DMS79 treated with DMSO at 0.1 percent for 48 hours (cell line): Measurements from ENCODE around the gene DCLK3.
A peak's percentile ranks its signal among the peaks of the same experiment; 100 is the strongest.

Experiments used
- DNase-seq: peaks from one replicate; lab custom pipeline; 2025; lab: John Stamatoyannopoulos, UW

The DCLK3 gene

DNA sequence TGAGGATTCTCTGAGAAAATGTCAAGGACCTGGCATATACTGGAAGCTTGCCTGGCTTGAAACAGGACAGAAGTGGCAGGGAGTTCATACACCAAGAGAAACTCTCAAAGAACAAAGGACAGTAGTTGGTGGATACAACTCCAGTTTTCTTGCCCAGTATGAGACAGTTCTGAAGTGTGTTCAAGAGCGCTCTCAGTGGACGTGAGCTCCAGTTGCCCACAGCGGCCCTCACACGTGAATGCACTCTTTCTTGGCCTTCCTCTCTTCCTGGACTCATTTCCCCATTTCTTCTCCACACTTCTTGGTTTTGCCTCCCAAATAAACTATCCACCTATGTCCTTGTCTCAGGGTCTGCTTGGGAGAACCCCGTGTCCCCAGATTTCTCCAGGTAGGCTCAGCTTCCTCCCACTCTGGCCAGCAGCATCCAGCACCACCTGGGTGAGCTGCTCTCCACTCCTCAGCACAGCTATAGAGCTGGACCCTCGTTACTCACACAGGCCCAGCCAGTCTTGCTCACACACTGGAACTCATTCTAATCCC, 54.5 kb downstream of the DCLK3 start:
- no peak for DNase-seq

DNA sequence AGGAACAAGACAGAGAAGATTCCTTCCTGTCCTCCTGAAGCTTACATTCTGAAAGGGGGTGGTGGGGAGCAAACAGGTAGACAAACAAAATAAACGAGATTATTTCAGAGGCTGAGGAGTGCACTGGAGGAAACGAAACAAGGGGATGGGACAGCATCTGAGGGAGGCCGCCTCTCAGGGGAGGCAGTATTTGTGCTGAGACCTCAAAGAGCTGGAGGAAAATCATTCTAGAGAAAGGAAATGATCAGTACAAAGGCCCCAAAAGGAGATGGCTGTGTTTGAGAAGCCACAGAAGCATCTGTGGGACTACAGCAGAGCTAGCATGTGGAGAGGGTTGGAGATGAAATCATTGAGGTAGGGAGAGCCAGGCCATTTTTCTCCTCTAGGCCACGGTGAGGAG, 55.1 kb downstream of the DCLK3 start:
- no peak for DNase-seq

DNA sequence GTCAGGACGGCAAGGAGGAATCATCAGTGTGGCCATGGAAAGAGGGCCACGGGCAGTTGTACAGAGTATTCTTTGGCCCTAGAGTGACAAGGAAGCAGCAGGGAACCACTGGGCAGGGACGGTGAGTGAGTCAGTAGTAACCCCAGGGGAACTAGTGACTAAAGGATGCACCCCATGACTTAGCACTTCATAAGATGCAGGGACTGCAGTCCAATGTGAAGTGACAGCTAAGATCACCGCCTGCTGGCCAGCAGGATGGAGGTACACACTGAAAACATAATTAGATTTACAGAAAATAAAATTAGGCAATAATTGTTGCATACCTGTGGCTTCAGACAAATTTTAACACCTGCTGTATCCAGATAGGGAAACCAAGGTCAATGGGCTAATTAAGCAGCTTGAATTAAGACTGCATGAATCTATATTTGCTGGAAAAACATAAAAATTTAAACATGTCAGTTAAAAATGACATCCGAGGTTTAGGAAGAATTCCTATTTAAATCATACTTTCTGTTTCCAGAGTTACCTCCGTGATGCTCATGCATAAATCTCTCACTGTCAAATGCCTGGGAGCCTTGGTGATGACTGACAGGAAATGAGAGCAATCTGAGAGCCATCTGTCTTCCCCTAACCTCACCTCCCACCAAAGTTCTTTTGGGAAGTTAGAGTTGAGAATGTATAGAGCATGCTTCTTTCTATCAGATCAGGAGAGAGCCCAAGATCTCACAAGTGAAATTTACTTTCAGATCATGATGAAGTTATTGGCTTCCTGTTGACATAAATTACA, 56.5 kb downstream of the DCLK3 start:
- no peak for DNase-seq

DNA sequence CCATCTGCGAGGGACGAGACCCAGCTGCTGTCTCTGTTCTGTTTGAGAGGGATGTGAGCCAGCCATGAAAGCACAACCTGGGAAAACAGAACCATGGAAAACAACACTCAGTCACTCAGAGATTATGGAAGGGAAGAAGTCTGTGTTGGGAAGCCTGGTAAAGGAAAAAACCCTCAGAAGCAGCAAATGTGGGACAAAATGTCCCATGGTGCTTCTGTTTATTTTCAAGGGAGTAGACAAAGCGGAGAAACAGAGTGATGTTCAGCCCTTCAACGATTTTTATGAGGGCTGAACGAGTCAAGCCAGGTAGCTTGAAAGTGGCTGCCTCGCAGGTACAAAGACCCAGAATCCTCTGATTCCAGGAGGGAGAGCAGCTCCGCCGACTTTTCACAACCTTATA, 59.3 kb downstream of the DCLK3 start:
- no peak for DNase-seq

DNA sequence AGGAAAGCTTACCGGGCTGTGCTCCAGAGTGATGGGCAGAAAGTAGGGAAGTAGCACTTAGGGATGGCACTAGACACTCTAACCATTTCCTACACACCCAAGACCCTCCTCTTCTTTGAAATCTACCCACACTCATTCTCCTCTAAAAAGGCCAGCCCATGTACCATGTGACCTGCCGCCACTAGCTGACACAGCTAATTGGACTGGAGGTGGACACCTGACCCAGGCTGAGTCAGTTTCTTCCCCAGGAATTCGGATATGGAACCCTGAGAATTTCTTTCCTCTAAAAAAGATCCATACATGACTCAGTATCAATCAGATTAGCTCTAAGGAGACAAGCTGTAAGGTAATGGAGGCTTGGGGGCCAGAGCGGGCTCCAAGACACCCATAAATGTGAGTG, 60.1 kb downstream of the DCLK3 start:
- DNase-seq = no peak

DNA sequence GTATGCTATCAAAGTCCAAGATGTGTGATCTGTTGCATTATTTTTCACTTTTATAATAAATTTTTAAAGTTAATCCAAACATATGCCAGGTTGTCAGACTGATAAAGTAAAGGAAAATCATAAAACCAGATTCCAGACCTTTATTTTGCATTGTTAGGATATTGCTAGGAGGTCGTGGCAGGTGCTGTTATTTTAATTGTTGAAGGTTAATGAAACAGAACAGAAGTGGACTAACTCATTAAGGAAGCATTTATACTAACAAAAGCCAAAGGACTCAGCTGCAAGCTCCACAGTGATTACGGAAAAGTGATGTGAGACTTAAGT, 63.1 kb downstream of the DCLK3 start:
- peak; percentile 65 for DNase-seq

DNA sequence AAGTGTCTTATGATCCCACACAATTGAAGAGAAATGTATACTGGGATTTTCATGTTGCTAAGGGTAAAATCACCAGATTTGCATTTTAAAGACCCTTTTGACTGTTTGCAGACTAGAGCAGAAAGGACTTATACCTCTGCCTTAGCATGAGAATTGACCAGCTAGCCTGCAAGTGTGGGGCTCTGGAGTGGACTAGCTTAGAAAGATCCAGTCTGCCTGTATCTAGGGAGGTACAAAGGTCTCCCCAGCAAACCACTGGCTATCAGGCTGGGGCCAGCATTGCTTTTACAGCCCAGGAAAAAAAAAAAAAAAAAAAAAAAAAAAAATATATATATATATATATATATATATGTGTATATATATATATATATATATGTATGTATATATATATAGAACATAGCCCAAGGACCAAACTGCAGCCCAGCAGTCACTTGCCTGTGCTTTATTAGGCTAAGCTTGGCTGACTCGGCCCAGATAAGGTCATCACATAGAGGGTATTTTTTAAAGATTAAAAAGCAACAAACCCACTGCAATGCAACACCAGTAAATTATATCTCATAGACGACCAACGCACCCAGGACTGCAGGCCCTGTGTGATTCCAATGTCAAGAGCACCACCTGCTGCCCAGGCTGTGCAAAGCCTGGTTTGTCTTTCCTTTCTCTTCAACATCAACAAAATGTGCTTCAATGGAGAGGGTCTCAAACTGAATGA, 63.7 kb downstream of the DCLK3 start:
- peak; percentile 65 for DNase-seq

DNA sequence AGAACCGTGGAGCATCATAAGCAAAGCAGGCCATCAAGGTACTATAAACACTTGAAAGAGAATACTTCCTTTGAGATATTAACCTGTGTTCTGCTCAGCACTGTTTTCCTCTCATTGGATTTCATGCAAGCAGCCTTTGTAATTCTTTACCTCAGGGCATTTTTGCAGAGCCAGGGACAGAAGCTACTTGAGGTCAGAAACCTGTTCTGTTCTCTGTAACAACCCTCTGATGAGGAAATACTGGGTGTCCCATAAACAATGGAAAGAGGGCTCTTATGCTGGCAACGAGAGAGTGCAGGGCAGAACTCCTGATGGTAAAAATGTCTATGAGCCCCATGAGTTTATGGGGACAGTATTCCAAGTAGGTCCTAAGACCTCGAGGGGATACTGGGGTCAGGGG, 66.0 kb downstream of the DCLK3 start:
- DNase-seq = peak; percentile 19

DNA sequence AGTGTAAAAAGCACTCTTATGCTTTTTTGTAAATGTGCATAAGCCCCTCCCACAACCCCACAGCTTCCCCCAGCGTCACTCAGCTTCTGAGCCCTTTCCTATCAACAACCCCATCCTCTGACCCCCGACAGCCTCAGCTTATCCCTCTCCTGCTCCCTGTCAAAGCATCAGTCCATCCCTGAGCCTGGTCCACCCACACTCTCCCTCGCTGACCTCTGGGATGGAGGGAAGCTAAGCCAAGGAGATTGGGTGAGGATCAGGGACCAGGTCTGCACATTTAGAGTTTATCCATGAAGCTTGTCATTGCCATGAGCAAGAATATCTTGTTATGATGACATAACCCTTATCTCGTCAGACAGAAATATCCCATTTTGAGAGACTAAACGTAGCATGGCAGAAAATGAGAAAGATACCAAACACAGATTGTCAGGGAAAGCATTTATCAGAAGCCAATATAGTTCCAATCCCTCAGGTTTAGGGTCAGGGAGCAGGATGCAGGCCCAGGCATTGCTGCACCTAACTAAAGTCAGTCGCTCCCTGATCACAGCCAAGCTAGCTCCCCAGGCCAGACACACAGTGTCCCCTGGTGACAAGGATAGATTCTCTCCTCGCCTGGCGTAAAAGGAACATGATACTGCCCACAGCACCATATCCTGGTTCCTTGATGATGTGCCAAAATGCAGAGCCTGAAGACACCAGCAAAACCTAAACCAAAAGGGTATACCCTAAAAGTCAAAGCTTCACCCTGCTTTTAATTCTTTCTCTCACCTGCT, 66.9 kb downstream of the DCLK3 start:
- no peak for DNase-seq

DNA sequence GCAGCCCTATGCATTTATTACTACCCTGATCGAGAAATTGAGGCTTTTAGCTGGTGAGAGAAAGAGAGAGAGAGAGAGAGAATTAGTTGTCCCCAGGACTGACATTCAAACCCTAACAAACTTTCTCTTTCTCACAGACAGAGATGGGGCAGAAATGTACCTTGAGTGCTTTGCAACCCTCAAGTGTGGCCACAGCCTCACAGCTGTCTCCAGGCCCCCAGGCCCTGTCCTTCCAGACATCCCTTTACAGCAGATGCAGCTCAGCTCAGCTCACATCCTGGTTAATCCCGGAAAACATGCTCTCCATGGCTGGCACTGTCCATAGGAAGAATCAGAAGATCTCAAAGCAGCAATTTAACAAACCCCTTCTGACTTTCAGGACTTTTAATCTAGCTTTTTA, 67.6 kb downstream of the DCLK3 start:
- DNase-seq = no peak

DNA sequence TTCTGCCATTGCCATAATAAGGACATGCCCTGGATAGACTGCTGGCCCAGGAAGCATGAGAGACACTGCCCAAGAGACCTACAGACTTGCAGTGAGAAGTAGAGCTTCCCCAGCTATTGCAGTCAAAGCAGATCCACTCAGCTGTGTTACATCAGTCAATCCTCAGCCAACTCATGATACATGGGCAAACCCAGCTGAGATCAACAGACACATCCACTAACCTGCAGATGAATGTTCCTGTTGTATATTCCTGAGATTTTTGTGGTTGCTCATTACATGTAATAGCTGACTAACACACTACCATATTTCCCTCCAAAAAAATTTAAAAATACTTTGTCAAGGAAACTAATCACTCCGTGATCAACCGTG, 68.6 kb downstream of the DCLK3 start:
- DNase-seq = no peak

DNA sequence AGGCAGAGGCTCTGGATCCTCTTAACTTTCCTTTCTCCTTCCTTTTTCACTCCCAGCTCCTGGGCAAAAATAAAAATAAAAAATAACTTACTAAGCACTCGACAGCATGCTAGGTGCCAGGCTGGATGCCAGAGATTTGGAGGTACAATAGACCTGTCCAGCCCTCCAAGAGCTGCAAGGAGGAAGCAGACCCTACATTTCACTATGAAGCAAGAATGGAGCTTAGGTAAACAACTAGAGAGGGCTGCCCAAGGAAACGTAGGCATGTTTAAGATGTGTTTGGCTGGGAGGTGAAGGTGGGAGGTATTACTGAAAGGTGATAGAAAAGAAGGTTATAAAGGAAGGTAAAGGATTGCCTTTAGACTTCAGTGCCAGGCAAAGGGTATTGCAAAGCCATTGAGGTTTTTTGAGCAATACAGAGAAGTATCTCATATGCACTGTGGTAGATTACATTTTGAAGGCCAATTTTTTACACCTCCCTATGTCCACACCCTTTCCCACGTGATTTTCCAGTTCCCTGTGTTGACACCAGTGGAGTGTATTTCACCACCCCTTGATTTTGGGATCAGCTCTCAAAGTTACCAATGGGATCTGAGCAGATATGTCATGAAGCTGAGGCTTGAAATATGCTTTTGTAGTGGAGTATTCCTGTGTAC, 69.1 kb downstream of the DCLK3 start:
- no peak for DNase-seq

DNA sequence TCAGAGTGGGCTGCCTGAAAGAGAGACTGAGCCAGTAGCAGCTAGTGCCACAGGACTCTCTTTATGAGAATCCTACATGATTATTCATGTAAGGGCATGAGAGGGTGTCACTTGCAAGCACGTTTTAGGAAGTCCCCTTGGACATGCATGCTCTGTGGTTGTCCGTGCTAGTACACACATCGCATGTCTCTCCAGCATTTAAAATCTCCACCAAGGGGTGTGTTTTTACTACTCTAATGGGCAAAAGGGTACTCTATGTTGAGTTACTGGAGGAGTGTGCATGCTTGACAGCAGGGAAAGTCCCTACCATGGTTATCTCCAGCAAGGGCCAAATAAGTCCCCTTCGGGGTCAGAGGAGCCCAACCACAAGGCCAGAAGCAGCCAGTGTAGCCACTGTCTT, 70.7 kb downstream of the DCLK3 start:
- no peak for DNase-seq

DNA sequence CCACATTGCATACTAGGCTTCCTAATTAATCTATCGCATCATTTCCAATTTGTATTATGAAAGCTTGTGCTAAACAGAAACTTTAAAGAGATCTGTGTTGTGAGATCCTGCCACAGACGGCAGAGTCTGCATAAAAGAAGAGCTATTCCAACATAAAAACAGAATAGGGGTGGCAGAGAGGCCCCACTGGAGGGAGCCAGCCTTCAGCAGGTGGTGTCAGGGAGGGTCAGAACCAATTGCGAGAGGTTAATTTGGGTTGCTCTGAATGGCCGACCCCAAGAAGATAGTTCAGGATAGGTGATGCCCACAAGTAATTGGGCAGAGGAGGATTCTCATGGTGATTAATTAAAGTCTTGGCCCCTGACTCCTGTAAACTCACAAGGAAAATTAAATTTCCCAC, 74.8 kb downstream of the DCLK3 start:
- DNase-seq = no peak

DNA sequence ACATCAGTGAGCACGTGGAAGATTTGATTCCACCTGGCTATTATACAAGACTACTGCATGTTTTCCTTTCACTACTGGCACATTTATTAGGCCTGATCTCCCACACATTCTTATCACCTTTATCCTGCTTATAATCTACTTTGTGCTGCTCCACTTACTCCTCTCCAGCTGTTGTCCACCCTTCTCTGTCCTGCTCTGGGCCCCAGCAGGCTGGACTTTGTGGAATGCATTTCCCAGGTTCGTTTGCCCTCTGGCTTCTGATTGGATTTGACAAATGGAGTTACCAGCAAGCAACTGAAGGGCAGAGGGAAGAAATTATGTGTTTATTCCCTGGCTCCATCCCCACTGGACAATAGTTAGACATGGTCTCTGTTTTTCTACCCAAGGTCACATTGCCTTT, 75.5 kb downstream of the DCLK3 start:
- DNase-seq = no peak

DNA sequence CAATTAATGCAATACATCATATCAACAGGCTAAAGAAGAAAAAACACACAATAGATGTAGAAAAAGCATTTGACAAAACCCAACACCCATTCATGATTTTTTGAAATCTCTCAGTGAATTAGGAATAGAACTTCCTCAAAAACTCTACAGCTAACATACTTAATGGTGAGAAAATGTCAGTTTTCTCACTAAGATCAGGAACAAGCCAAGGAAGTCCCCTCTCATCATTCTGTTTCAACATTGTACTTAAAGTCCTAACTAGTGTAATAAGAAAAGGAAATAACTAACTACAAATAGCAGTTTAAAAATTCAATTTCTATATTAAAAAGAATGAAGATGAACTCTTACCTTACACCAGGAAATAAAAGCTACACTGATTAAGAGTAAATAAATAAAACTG, 77.8 kb downstream of the DCLK3 start:
- no peak for DNase-seq

DNA sequence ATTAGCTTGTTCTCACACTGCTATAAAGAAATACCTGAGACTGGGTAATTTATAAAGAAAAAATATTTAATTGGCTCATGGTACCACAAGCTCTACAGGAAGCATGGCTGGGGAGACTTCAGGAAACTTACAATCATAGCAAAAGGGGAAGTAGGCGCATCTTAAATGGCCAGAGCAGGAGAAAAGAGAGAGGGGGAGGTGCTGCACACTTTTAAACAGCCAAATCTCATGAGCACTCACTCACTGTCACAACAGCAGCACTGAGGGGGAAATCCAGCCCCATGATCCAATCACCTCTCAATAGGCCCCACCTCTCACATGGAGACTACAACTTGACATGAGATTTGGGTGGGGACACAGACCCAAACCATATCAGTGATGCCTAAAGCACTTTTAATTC, 82.5 kb downstream of the DCLK3 start:
- DNase-seq = no peak

DNA sequence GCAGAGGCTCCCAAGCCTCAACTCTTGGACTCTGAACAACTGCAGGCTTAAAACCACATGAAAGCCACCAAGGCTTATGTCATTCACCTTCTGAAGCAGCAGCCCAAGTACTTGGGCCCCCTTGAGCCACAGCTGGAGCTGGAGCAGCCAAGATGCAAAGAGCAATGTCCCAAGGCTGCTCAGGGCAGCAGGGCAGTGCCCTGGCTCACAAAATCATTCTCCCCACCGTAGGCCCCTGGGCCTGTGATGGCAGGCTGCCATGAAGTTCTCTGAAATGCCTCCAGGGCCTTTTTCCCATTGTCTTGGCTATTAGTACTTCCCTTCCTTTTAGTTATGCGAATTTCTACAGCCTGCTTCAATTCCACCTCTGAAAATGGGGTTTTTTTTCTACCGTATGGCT, 83.4 kb downstream of the DCLK3 start:
- no peak for DNase-seq

DNA sequence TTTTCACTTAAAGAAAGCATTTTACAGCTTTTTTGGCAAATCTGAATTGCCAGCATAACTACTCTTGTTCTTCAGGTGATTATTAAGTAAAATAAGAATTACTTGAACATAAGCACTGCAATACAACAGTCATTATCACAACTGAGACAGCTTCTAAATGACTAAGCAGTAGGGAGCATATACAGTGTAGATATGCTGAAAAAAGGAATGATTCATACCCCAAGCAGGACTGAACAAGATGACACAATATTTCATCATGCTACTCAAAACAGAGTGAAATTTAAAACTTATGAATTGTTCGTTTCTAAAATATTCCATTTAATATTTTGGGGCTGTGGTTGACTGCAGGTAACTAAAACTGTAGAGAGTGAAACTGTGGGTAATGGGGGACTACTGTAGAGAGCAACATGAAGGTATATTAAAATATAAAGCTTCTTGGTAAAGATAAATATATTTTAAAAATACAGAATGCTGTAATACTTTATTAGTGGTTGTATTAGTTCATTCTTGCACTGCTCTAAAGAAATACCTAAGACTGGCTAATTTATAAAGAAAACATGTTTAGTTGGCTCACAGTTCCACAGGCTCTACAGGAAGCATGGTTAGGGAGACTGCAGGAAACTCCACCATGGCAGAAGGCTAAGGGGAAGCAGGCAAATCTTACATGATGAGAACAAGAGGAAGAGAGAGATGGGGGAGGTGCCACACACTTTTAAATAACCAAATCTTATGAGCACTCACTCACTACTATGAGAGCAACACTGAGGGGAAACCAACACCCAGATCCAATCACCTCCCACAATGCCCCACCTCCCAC, 84.8 kb downstream of the DCLK3 start:
- DNase-seq = no peak

DNA sequence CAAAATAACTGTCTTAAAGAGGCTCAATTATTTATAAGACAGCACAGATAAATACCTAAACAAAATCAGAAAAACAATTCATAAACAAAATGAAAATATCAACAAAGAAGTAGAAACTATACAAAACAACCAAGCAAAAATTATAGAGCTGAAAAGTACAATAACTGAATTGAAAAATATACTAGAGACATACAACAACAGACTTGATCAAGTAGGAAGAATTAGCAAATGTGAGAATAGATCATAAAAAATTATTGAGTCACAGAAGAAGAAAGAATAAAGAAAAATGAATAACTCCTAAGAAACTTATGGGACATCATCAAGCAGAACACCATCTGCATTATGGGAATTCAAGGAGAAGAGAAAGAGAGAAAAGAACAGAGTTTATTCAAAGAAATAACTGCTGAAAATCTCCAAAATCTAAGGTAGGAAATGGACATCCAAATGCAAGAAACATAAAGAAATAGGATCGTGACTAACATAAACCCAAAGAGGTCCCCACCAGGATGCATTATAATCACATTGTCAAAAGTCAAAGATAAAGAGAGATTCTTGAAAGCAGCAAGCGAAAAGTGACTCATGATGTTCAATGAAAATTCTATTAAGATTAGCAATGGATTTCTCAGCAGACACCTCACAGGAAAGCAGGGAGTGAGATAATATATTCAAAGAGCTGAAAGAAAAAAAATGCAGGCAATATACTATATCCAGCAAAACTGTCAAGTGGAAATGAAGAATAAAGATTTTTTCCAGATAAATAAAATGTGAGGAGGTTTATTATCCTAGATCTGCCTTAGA, 85.9 kb downstream of the DCLK3 start:
- DNase-seq = no peak
